HG03159 (cell line): ENCODE results near the gene KIF13A.
"Not testable (repeated sequence)": the region's sequence is repeated elsewhere in the genome, so short reads cannot be mapped to it uniquely, and the experiment has no call there.

Experiments used
- ATAC-seq: cut with Tn5 transposase; IDR thresholded peaks from one replicate; pipeline ENCODE4 v1.9.1; 2021; ENCODE audit warnings: mild to moderate bottlenecking, moderate library complexity; ENCODE audit not compliant: unreplicated experiment

Gene KIF13A

GRCh38 chr6:17999425-17999824 lies 12.0 kb upstream of the KIF13A start:
- no peak for ATAC-seq

GRCh38 chr6:17998442-17998841 lies 11.0 kb upstream of the KIF13A start:
- no peak for ATAC-seq

GRCh38 chr6:17998003-17998402 lies 10.6 kb upstream of the KIF13A start:
- no peak for ATAC-seq

- ATAC-seq: no peak
Measured at GRCh38 chr6:17995414-17995813, 8.0 kb upstream of the KIF13A start.

GRCh38 chr6:17994019-17994418 lies 6.6 kb upstream of the KIF13A start:
- ATAC-seq: no peak

- ATAC-seq: no peak
Measured at GRCh38 chr6:17988422-17988944, 1.0 kb upstream of the KIF13A start.

GRCh38 chr6:17987697-17988421 lies 424 bp upstream of the KIF13A start:
- peak; percentile 71 for ATAC-seq

- ATAC-seq: peak; percentile 18
Measured at GRCh38 chr6:17986656-17987446, 584 bp downstream of the KIF13A start.

GRCh38 chr6:17985934-17986655 lies 1.3 kb downstream of the KIF13A start:
- no peak for ATAC-seq

- ATAC-seq: no peak
Measured at GRCh38 chr6:17984812-17985670, 2.4 kb downstream of the KIF13A start.

- no peak for ATAC-seq
Measured at GRCh38 chr6:17984399-17984798, 3.0 kb downstream of the KIF13A start.

- no peak for ATAC-seq
Measured at GRCh38 chr6:17983730-17984129, 3.7 kb downstream of the KIF13A start.

- no peak for ATAC-seq
Measured at GRCh38 chr6:17980329-17980728, 7.1 kb downstream of the KIF13A start.

GRCh38 chr6:17979479-17979878 lies 8.0 kb downstream of the KIF13A start:
- no peak for ATAC-seq

GRCh38 chr6:17976258-17976657 lies 11.2 kb downstream of the KIF13A start:
- ATAC-seq: not testable (repeated sequence)

GRCh38 chr6:17974570-17975368 lies 12.7 kb downstream of the KIF13A start:
- no peak for ATAC-seq

- no peak for ATAC-seq
Measured at GRCh38 chr6:17972978-17973622, 14.3 kb downstream of the KIF13A start.

GRCh38 chr6:17972074-17972952 lies 15.1 kb downstream of the KIF13A start:
- ATAC-seq: no peak
